OCI-LY3 (cell line): ENCODE results near the gene FAM81B.

Source experiments
- CTCF ChIP-seq: fragments of 200-600, 300-600 bp; sonication (generic); IDR thresholded peaks from 2 replicates; pipeline ENCODE4 v1.5.1; 2014; ENCODE audit warnings: antibody characterized with exemption, low read length, low read depth
- EZH2phosphoT487 ChIP-seq: fragments of 200-600 bp; shearing (Covaris generic); IDR thresholded peaks from 2 replicates; pipeline ENCODE4 v1.6.1; 2018; ENCODE audit warnings: antibody characterized with exemption, mixed run types, low read depth

- TF ChIP-seq CTCF (no peak), EZH2phosphoT487 (no peak)
Observed at GRCh38 chr5:95398989-95399388, 7.8 kb downstream of the FAM81B start.
